Measurements from ENCODE around the gene MYO3B. TPM values are rescaled to one million over a fixed set of nuclear protein-coding genes. Genes with fewer than 3 reads are reported as not detected.

Gene MYO3B
- total RNA-seq, 4 donors from 2014 or later, result 0.48 TPM; not detected in 3

DNA sequence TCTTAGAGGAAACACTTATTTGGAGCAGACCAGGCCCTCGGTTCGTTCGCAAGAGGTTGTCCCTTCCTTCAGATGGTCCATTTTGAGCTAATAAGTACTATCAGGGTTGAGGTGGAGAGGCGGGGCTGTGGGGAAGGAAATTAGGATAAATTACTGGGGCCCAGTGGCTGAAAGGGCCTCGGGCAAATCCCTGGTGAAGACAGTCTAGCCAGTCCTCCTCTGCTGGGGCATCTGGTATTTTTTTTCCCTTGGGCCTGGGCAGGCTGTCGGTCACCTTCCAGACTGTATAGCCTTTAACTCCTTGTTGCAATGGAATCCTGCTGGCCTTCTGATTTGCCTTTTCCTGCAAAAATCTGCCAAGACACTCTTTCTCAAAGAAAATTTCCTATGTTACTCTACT lies 1.7 kb upstream of the MYO3B start:
- TF ChIP-seq POLR2A (IDR thresholded peaks at IDR 0.05) (no peak), EP300 (IDR thresholded peaks at IDR 0.05; ENCODE audit: low read depth) (no peak), POLR2AphosphoS5 (IDR thresholded peaks at IDR 0.05) (no peak)
- TF ChIP-seq, protein P1, sequence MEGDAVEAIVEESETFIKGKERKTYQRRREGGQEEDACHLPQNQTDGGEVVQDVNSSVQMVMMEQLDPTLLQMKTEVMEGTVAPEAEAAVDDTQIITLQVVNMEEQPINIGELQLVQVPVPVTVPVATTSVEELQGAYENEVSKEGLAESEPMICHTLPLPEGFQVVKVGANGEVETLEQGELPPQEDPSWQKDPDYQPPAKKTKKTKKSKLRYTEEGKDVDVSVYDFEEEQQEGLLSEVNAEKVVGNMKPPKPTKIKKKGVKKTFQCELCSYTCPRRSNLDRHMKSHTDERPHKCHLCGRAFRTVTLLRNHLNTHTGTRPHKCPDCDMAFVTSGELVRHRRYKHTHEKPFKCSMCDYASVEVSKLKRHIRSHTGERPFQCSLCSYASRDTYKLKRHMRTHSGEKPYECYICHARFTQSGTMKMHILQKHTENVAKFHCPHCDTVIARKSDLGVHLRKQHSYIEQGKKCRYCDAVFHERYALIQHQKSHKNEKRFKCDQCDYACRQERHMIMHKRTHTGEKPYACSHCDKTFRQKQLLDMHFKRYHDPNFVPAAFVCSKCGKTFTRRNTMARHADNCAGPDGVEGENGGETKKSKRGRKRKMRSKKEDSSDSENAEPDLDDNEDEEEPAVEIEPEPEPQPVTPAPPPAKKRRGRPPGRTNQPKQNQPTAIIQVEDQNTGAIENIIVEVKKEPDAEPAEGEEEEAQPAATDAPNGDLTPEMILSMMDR (IDR thresholded peaks at IDR 0.05), result no peak
- Histone ChIP-seq H3K4me3 (no peak overlapping the region), H3K27ac (no peak overlapping the region), H3K27me3 (no peaks in the 10 kb centered on the region), H3K9me3 (no peaks in the 10 kb centered on the region), H3K36me3 (no peaks in the 10 kb centered on the region), H3K4me1 (no peaks in the 10 kb centered on the region)
- in situ Hi-C loops (cut with MboI; ENCODE audit: low pct_ligation_motif_present in 1 of 4, low pct_unique_long_range_greater_than_20kb in 1 of 4, low sequenced_read_pairs in 3 of 4), result no loop called here
- no peak for DNase-seq
- intact Hi-C loops (cut with DNase I; ENCODE audit: low total_unique reads), result no loop called here
- 81 to 84% methylated on average over 4 to 6 of the region's 6 CpGs for WGBS, 2 donors (ENCODE audit: low coverage in 1 of 2)

DNA sequence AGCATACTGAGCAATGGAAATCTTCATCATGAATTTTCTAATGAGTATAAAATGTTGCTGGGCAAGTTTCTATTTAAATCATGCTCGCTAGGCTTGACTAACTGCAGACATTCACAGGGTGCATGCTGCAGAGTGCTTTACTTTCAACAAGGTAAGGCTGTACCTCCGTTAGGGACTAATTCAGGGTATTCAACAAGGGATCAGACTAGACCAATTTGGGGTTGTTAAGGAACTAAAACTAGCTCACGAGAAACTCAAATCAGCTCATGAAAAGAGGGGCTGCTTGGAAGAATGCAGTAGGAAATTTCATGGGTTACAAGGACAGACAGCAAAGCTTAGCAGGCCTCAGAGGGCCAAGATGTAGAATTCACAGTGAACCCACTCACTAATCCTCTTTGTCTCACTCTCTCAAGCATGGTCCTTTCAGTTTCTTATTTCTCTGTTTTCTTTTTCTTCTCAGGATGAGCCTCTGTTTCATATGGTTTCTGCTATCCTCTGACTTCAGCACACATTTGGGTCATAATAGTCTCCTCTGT lies 2.2 kb downstream of the MYO3B start:
- WGBS, 2 donors (ENCODE audit: low coverage in 1 of 2), result 69 to 71% methylated on average over 3 of the region's 3 CpGs
- H3K4me1 ChIP-seq, result no peaks in the 10 kb centered on the region
- in situ Hi-C loops (cut with MboI; ENCODE audit: low pct_ligation_motif_present in 1 of 4, low pct_unique_long_range_greater_than_20kb in 1 of 4, low sequenced_read_pairs in 3 of 4), result no loop called here
- TF ChIP-seq, protein P1 (IDR thresholded peaks at IDR 0.05), result no peak
- TF ChIP-seq POLR2A (IDR thresholded peaks at IDR 0.05), result no peak
- no peak for TF ChIP-seq EP300 (IDR thresholded peaks at IDR 0.05; ENCODE audit: low read depth)
- TF ChIP-seq POLR2AphosphoS5 (IDR thresholded peaks at IDR 0.05), result no peak
- DNase-seq, result no peak
- no peak overlapping the region for H3K4me3 ChIP-seq
- no peaks in the 10 kb centered on the region for H3K27me3 ChIP-seq
- peaks cover 0 to 2% of the 10 kb centered on the region in 2 donors for H3K9me3 ChIP-seq
- H3K27ac ChIP-seq, result no peak overlapping the region
- H3K36me3 ChIP-seq, result no peaks in the 10 kb centered on the region
- intact Hi-C loops (cut with DNase I; ENCODE audit: low total_unique reads), result no loop called here

DNA sequence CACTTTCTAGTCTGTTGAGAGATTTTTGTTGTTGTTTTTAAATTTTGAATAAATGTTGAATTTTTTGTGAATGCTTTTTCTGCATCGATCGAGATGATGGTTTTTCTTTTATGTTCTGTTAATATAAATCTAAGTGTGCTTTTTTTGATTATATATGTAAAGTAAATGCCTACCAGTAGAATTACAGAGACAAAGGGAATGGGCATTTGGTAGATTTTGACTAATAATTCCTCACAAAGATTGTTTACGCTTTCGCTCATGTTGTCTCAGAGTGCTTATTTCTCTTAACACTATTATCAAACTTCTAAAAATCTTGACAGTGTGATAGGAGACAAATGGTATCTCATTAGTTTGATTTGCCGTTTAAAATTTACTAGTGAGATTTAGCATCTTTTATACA lies 3.7 kb downstream of the MYO3B start:
- Histone ChIP-seq H3K27ac (no peak overlapping the region), H3K36me3 (no peaks in the 10 kb centered on the region), H3K27me3 (no peaks in the 10 kb centered on the region), H3K4me1 (no peaks in the 10 kb centered on the region), H3K9me3 (peaks cover 0 to 11% of the 10 kb centered on the region in 2 donors), H3K4me3 (no peak overlapping the region)
- 89% methylated on average over 5 of the region's 5 CpGs for WGBS, 2 donors (ENCODE audit: low coverage in 1 of 2)
- TF ChIP-seq EP300 (IDR thresholded peaks at IDR 0.05; ENCODE audit: low read depth), result no peak
- no peak for TF ChIP-seq POLR2AphosphoS5 (IDR thresholded peaks at IDR 0.05)
- no peak for TF ChIP-seq POLR2A (IDR thresholded peaks at IDR 0.05)
- TF ChIP-seq, protein P1 (IDR thresholded peaks at IDR 0.05), result no peak
- intact Hi-C loops (cut with DNase I; ENCODE audit: low total_unique reads) (no loop called here), in situ Hi-C loops (cut with MboI; ENCODE audit: low pct_ligation_motif_present in 1 of 4, low pct_unique_long_range_greater_than_20kb in 1 of 4, low sequenced_read_pairs in 3 of 4) (no loop called here)
- DNase-seq, result no peak

DNA sequence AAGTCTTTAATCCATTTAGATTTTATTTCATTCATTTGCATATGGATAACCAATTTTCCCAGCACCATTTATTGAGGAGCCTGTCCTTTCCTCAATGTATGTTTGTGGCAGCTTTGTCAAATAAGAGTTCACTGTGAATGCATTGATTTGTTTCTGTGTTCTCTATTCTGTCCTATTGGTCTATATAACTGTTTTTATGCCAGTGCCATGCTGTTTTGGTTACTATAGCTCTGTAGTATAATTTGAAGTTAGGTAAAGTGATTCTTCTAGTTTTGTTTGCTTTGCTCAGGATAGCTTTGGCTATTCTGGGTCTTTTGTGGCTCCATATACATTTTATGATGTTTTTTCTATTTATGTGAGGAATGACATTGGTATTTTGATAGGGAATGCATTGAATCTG lies 7.4 kb downstream of the MYO3B start:
- DNase-seq, result no peak

More for the DNA sequence above, 7.4 kb downstream of the MYO3B start:
- Histone ChIP-seq H3K27ac (no peak overlapping the region), H3K9me3 (peaks cover 3 to 11% of the 10 kb centered on the region in 2 donors), H3K27me3 (no peaks in the 10 kb centered on the region), H3K4me1 (no peaks in the 10 kb centered on the region), H3K4me3 (no peak overlapping the region), H3K36me3 (no peaks in the 10 kb centered on the region)
- intact Hi-C loops (cut with DNase I; ENCODE audit: low total_unique reads) (no loop called here), in situ Hi-C loops (cut with MboI; ENCODE audit: low pct_ligation_motif_present in 1 of 4, low pct_unique_long_range_greater_than_20kb in 1 of 4, low sequenced_read_pairs in 3 of 4) (no loop called here)
- TF ChIP-seq, protein P1 (IDR thresholded peaks at IDR 0.05), result no peak
- no peak for TF ChIP-seq POLR2AphosphoS5 (IDR thresholded peaks at IDR 0.05)
- TF ChIP-seq POLR2A (IDR thresholded peaks at IDR 0.05), result no peak
- TF ChIP-seq EP300 (IDR thresholded peaks at IDR 0.05; ENCODE audit: low read depth), result no peak
